Activated CD4-positive, alpha-beta T cell treated with anti-CD3 and anti-CD28 coated beads, Interleukin-10, Interleukin-2, amounts not matched to agents 100 ng/mL and 50 ng/mL, durations not matched to agents 16 hours and 8 hours (primary cell): ENCODE measurements around the gene MTERF2.

Experiments
- DNase-seq: peaks from one replicate; pipeline ENCODE4 v3.0.0-alpha.2; 2020

Gene MTERF2

GRCh38 chr12:106986135-106986534, 811 bp downstream of the MTERF2 start:
- no peak for DNase-seq

DNA sequence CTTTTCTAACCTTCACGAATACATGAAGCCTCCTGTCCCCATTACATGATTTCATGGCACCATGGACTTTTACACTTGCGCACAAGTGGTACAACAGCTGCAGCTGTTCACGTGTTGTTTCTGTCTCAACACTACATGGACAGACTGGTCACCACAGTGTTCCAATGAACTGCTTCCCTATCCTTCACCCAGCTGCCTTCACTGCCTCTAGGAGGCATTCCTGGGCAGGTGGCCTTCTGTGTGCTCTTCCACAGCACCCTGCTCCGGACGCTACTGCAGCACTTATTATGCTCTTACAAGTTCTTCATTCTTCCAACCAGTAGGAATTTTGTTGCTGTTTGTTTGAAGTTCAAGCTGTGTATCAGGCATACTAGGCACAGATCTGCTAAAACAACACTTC, 1.5 kb downstream of the MTERF2 start:
- no peak for DNase-seq

DNA sequence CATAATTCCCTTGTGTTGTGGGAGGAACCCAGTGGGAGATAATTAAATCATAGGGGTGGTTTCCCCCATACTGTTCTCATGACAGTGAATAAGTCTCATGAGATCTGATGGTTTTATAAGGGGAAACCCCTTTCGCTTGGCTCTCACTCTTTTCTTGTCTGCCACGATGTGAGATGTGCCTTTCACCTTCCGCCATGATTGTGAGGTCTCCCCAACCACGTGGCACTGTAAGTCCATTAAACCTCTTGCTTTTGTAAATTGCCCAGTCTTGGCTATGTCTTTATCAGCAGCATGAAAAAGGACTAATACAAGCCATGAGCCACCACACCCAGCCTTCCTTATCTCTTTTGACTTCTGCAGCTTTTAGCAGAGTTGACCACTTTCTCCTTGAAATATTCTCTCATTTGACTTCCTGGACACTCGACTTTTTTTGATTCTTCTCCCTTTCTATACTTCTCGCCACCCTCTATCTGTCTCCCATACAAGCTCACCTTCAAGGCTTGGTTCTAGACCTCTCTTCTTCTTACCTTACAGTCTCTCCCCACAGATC, 2.3 kb downstream of the MTERF2 start:
- DNase-seq: no peak

DNA sequence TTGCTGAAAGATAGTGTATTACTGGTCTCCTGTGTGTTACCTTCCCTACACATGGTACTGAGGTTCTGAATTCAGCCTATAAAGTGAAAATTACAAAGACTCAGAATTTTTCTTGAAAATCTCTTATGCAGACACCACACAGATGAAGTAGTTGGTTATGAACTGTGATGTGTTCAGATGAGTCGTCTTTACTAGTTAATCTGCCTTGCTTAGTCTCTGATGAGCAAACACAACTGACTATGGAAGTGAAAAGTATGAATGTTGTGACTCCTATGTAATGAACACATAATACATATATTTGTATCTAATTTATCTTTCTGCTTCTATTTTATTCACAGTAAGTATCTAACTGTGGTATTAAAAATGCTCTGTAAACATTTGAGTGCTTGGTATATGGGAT, 4.7 kb downstream of the MTERF2 start:
- DNase-seq: no peak

DNA sequence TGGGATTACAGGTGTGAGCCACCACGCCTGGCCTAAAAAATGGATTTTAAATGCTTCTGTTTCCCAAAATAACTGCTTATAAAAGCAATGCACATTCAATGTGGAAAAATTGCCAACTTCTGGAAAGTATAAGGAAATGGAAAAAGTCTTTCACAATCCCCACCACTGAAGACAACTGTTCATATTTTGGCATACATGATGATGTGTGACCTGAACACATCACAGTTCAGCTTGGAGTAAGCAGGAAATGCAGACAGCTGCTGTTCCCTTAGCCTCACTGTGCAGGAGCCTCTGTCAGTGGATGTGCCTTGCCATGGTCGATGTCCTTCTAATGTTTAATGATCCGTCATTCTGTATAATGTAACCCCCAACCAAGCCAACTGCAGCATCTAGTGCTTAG, 5.2 kb downstream of the MTERF2 start:
- DNase-seq: no peak

DNA sequence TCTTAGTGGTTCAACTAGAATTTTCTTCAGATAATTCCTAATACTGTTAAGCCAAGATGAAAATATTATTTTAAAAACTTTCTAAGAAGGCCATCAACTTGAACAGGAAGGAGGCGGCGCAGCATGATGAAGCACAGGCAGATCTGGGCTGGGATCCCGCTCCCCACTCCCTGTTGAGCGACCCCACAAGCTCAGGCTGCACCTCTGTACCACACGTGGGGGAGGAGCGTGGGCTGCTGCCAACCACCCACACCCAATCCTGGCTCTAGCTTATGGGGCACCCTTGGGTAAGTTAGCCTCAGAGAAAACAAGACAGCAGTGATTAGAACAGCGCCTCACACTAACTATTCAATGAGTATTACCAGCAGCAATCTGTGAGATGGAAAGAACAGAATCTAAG, 6.0 kb downstream of the MTERF2 start:
- DNase-seq: no peak

GRCh38 chr12:106978035-106978800, 8.7 kb downstream of the MTERF2 start:
- no peak for DNase-seq

DNA sequence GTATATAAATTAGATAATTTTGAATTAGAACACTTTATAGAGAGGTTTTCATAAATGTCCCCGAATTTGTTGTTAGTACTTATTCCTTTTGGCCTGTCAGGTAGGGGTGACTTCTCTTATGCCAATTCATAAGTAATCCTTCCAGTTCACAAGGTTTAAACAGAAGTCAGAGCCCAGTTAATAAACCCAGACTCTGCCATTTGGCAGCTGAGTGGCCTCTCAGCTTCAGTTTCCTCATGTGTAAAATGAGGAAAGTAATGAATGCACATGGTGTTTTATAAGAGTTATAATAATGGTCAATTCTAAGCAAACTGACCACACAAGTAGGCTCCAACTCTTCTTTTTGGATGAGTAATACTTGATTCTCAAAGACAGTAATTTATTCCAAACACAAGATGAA, 10.3 kb downstream of the MTERF2 start:
- DNase-seq: no peak

- DNase-seq: no peak
Observed at GRCh38 chr12:106975993-106976658, 10.8 kb downstream of the MTERF2 start.

- no peak for DNase-seq
Observed at GRCh38 chr12:106975098-106975497, 11.8 kb downstream of the MTERF2 start.

DNA sequence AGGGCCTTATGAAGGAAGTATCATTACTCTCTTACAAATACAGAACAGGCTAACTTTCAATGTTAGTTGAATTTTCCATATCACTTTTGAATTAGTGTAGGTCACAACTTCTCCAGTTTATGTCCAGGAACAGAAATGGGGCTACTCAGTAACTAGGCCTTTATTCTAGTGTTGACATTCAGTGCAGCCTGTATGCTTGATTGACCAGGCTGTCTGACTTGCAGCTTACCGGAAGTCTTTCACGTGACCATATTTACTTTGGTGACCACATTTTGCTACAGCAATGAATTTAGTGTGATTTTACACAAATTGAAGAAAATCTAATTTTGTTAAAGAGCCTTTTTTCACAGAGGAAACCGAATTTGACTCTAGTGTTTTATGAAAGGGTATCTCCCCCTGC, 12.4 kb downstream of the MTERF2 start:
- no peak for DNase-seq

- no peak for DNase-seq
Observed at GRCh38 chr12:106973545-106973944, 13.4 kb downstream of the MTERF2 start.

- DNase-seq: no peak
Observed at GRCh38 chr12:106971065-106971464, 15.9 kb downstream of the MTERF2 start.

- no peak for DNase-seq
Observed at GRCh38 chr12:106964526-106964925, 22.4 kb downstream of the MTERF2 start.

DNA sequence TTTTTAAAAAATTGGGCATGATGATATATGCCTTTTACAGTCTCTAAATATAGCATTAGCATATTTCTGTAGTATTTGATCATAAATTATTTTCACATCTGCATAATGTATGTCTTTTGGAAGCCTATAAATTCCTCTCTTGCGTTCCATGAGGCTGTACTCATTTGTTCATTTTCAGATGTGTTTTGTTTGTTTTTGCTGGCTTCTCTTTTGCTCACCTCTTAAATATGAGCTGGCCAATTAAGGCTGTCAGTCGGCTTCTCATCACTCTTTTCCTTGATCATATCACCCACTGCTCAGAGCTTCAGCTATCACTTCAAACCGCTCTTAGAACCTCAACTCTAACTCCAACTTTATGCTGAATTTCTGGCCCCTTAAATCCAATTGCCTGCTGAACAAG, 24.7 kb downstream of the MTERF2 start:
- no peak for DNase-seq

DNA sequence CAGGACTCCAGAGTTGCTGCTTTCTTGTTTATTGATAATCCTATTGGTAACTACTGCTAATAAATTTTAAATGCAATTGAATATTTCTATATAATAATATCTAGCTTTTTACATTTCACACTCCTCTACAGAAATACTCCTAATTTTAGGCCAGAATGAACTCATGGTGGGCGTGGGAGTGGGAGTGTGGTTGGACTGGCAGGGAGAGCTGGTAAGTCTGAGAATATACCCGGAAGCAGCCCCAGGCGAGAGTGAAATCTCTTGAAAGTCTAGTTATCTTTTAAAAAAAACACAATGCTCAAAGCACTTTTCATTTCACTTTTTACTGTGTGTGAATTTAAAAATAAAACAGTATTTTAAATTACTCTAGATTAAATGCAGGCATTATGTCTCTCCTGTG, 26.5 kb downstream of the MTERF2 start:
- DNase-seq: no peak

GRCh38 chr12:106957583-106957982, 29.4 kb downstream of the MTERF2 start:
- DNase-seq: no peak

DNA sequence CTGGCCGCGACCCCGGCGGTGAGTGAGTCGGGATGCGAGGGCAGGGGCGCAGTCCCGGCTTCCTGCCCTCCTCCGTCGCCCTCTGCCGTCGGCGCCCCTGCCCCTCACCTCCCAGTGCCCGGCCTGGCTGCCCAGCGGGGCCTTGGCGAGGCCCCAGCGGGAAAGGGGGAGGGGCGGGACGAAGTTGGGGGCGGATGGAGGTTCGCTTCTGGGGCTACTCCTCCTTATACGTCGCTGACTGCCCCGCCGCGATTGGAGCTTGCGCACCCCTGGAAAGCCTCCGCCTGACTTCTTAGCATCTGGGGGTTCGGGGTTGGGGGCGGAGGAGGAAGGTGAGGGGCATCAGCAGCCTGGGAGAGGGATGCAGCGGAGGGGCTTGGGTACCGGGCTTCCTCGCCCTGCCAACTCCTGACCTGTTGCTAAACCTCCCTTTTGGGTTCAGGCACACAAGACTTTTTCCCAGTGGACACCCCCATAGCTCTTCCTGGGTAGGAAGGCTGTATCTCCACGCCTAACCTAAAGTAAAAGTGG, 30.8 kb downstream of the MTERF2 start:
- peak; percentile 68 for DNase-seq

DNA sequence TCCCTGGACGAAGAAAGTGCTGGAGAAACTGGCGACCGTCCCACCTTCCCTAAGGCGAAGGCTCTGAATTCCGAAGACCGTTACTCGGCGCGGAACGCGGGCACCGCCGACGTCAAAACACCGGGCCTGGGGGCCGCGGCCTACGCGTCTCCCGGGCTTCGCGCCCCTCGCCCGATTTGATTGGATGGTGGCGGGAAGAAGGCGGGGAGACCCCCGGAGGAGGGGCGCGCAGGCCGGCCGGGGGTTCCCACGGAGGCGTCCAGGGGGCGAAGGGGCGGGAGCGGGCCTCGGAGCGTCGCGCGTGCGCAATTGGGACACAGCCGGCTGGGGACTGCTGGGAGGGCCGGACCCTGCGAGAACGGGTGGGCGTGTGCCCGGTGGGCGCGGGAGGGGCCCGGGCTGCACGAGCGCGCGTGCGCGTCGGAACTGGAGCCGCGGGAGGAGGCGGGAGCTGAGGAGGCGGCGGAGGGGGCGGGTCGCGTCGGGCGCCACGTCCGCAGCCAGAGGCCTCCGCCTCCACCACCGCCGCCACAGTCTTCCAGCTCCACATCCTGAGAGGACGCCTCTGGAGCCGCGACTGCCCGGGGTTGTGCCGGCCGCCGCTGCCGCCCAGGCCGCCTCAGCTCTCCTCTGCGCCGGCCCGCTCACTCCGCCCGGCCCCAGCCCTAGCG, 31.4 kb downstream of the MTERF2 start, which contains the start of gene TMEM263:
Gene TMEM263, plus strand, starts transcription at position 531 of the 671 bp plus-strand sequence. CDS start 11,210 bp downstream, outside the sequence.
- DNase-seq: peak; percentile 96

GRCh38 chr12:106954462-106955376, 32.2 kb downstream of the MTERF2 start:
- no peak for DNase-seq

- DNase-seq: no peak
Observed at GRCh38 chr12:106953352-106954250, 33.3 kb downstream of the MTERF2 start.
